ENCODE measurements around the gene CSH2.
"Not testable (repeated sequence)": the region's sequence is repeated elsewhere in the genome, so short reads cannot be mapped to it uniquely, and the experiment has no call there.

CSH2 gene

DNA sequence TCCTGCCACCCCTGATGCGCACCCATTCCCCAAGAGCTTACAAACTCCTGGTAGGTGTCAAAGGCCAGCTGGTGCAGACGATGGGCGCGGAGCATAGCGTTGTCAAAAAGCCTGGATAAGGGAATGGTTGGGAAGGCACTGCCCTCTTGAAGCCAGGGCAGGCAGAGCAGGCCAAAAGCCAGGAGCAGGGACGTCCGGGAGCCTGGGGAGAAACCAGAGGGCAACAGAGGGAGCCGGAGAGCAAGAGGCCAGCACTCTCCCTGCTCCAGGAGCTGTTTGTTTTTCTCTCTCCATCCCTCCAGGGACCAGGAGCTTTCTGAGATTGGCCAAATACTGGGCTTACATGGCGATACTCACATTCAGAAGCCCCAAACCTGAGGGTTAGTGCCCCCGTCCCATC lies 44.8 kb upstream of the CSH2 start:
- peaks cover 20% of the 10 kb centered on the region for H3F3A ChIP-seq (ENCODE audit: insufficient read depth)
- no peak overlapping the region for H3K9ac ChIP-seq (ENCODE audit: low read length)
- H3K4me2 ChIP-seq (ENCODE audit: low read depth, low read length, poor library complexity, severe bottlenecking): no peak overlapping the region
- H3K36me3 ChIP-seq (ENCODE audit: low read length): no peaks in the 10 kb centered on the region
- no peak overlapping the region for H3K27ac ChIP-seq (ENCODE audit: low read depth, low read length)
- no peaks in the 10 kb centered on the region for H3K79me2 ChIP-seq (ENCODE audit: insufficient read depth, low read length)
- TF ChIP-seq EZH2phosphoT487 (conservative IDR thresholded peaks at IDR 0.05; ENCODE audit: low read length): no peak
- TF ChIP-seq, protein P1, sequence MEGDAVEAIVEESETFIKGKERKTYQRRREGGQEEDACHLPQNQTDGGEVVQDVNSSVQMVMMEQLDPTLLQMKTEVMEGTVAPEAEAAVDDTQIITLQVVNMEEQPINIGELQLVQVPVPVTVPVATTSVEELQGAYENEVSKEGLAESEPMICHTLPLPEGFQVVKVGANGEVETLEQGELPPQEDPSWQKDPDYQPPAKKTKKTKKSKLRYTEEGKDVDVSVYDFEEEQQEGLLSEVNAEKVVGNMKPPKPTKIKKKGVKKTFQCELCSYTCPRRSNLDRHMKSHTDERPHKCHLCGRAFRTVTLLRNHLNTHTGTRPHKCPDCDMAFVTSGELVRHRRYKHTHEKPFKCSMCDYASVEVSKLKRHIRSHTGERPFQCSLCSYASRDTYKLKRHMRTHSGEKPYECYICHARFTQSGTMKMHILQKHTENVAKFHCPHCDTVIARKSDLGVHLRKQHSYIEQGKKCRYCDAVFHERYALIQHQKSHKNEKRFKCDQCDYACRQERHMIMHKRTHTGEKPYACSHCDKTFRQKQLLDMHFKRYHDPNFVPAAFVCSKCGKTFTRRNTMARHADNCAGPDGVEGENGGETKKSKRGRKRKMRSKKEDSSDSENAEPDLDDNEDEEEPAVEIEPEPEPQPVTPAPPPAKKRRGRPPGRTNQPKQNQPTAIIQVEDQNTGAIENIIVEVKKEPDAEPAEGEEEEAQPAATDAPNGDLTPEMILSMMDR (IDR thresholded peaks at IDR 0.05; ENCODE audit: insufficient read depth, low read length, poor library complexity, severe bottlenecking): no peak
- H3K27me3 ChIP-seq (ENCODE audit: low read length): no peaks in the 10 kb centered on the region
- H3K4me3 ChIP-seq (ENCODE audit: insufficient read depth, low read length, poor library complexity, severe bottlenecking): no peak overlapping the region
- H3K9me2 ChIP-seq (replicated peaks; ENCODE audit: insufficient read depth, low read length): no peaks in the 10 kb centered on the region
- no peak overlapping the region for H2AFZ ChIP-seq (ENCODE audit: low read depth, low read length, severe bottlenecking)
- no peaks in the 10 kb centered on the region for H4K20me1 ChIP-seq (ENCODE audit: low read depth, low read length)
- no peaks in the 10 kb centered on the region for H3K9me3 ChIP-seq (ENCODE audit: insufficient read depth, low read length)

DNA sequence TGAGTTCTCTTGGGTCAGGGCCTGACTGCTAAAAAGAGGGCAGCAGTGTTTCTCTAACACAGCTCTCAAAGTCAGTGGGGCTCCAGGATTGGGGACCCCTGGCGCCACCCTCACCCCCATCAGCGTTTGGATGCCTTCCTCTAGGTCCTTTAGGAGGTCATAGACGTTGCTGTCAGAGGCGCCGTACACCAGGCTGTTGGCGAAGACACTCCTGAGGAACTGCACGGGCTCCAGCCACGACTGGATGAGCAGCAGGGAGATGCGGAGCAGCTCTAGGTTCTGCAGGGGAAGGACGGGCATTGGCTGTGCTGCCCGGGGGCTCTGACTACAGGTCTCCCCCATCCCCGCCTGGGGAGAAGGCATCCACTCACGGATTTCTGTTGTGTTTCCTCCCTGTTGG lies 44.2 kb upstream of the CSH2 start:
- H2AFZ ChIP-seq (ENCODE audit: low read depth, low read length, severe bottlenecking): no peak overlapping the region
- no peak overlapping the region for H3K9ac ChIP-seq (ENCODE audit: low read length)
- peaks cover 16% of the 10 kb centered on the region for H3F3A ChIP-seq (ENCODE audit: insufficient read depth)
- no peaks in the 10 kb centered on the region for H3K27me3 ChIP-seq (ENCODE audit: low read length)
- H3K9me2 ChIP-seq (replicated peaks; ENCODE audit: insufficient read depth, low read length): no peaks in the 10 kb centered on the region
- no peak overlapping the region for H3K27ac ChIP-seq (ENCODE audit: low read depth, low read length)
- H4K20me1 ChIP-seq (ENCODE audit: low read depth, low read length): no peaks in the 10 kb centered on the region
- H3K9me3 ChIP-seq (ENCODE audit: insufficient read depth, low read length): no peaks in the 10 kb centered on the region
- TF ChIP-seq, protein P1 (IDR thresholded peaks at IDR 0.05; ENCODE audit: insufficient read depth, low read length, poor library complexity, severe bottlenecking): no peak
- no peak for TF ChIP-seq EZH2phosphoT487 (conservative IDR thresholded peaks at IDR 0.05; ENCODE audit: low read length)
- H3K36me3 ChIP-seq (ENCODE audit: low read length): no peaks in the 10 kb centered on the region
- H3K79me2 ChIP-seq (ENCODE audit: insufficient read depth, low read length): no peaks in the 10 kb centered on the region
- H3K4me3 ChIP-seq (ENCODE audit: insufficient read depth, low read length, poor library complexity, severe bottlenecking): no peak overlapping the region
- no peak overlapping the region for H3K4me2 ChIP-seq (ENCODE audit: low read depth, low read length, poor library complexity, severe bottlenecking)

DNA sequence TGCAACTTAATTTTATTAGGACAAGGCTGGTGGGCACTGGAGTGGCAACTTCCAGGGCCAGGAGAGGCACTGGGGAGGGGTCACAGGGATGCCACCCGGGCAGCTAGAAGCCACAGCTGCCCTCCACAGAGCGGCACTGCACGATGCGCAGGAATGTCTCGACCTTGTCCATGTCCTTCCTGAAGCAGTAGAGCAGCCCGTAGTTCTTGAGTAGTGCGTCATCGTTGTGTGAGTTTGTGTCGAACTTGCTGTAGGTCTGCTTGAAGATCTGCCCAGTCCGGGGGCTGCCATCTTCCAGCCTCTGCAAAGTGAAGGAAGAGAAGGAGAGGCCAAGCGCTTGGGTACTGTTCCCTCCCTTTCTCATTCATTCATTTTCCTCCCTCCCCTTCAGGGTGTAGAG lies 43.7 kb upstream of the CSH2 start:
- H2AFZ ChIP-seq (ENCODE audit: low read depth, low read length, severe bottlenecking); H3K9me3 ChIP-seq (ENCODE audit: insufficient read depth, low read length); H3K27me3 ChIP-seq (ENCODE audit: low read length); H3K4me2 ChIP-seq (ENCODE audit: low read depth, low read length, poor library complexity, severe bottlenecking); H3K9ac ChIP-seq (ENCODE audit: low read length); H3K36me3 ChIP-seq (ENCODE audit: low read length); H4K20me1 ChIP-seq (ENCODE audit: low read depth, low read length); H3K79me2 ChIP-seq (ENCODE audit: insufficient read depth, low read length); H3K9me2 ChIP-seq (replicated peaks; ENCODE audit: insufficient read depth, low read length); H3K4me3 ChIP-seq (ENCODE audit: insufficient read depth, low read length, poor library complexity, severe bottlenecking); H3K27ac ChIP-seq (ENCODE audit: low read depth, low read length): not testable (repeated sequence)
- H3F3A ChIP-seq (ENCODE audit: insufficient read depth): peaks cover 16% of the 10 kb centered on the region

DNA sequence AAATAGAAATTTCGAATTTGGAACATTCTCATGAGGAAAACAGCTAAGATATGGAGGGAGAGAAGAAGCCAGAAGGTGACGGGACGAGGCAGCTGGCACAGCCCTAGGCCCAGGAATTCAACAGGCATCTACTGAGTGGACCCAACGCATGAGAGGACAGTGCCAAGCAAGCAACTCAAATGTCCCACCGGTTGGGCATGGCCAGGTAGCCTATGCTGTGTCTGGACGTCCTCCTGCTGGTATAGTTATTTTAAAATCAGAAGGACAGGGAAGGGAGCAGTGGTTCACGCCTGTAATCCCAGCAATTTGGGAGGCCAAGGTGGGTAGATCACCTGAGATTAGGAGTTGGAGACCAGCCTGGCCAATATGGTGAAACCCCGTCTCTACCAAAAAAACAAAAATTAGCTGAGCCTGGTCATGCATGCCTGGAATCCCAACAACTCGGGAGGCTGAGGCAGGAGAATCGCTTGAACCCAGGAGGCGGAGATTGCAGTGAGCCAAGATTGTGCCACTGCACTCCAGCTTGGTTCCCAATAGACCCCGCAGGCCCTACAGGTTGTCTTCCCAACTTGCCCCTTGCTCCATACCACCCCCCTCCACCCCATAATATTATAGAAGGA lies 43.2 kb upstream of the CSH2 start:
- H3K9me3 ChIP-seq (ENCODE audit: insufficient read depth, low read length): no peaks in the 10 kb centered on the region
- no peak overlapping the region for H3K27ac ChIP-seq (ENCODE audit: low read depth, low read length)
- no peak overlapping the region for H3K4me2 ChIP-seq (ENCODE audit: low read depth, low read length, poor library complexity, severe bottlenecking)
- no peaks in the 10 kb centered on the region for H4K20me1 ChIP-seq (ENCODE audit: low read depth, low read length)
- no peak overlapping the region for H3K4me3 ChIP-seq (ENCODE audit: insufficient read depth, low read length, poor library complexity, severe bottlenecking)
- H3F3A ChIP-seq (ENCODE audit: insufficient read depth): peaks cover 16% of the 10 kb centered on the region
- H3K27me3 ChIP-seq (ENCODE audit: low read length): no peaks in the 10 kb centered on the region
- H3K9me2 ChIP-seq (replicated peaks; ENCODE audit: insufficient read depth, low read length): no peaks in the 10 kb centered on the region
- H3K9ac ChIP-seq (ENCODE audit: low read length): no peak overlapping the region
- H3K79me2 ChIP-seq (ENCODE audit: insufficient read depth, low read length): no peaks in the 10 kb centered on the region
- no peak overlapping the region for H2AFZ ChIP-seq (ENCODE audit: low read depth, low read length, severe bottlenecking)
- TF ChIP-seq EZH2phosphoT487 (conservative IDR thresholded peaks at IDR 0.05; ENCODE audit: low read length): no peak
- TF ChIP-seq, protein P1 (IDR thresholded peaks at IDR 0.05; ENCODE audit: insufficient read depth, low read length, poor library complexity, severe bottlenecking): no peak
- no peaks in the 10 kb centered on the region for H3K36me3 ChIP-seq (ENCODE audit: low read length)

DNA sequence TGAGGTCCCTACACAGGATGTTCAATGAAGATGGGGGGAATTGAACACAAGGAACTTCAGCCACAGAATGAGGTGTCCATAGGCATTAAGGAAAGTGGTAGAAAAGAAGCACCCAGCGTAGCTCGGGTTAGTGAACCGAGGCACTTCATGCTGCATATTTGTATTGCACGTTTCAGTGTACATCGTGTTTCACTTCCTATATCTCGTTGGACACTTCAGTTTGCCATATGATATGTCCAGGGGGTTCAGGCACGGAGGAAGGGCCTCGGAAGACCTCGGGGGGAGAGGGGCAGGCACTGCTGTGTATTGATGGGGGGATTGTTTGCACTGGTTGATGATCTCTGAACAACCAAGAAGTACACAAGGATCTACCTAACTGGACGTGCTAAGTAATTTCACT lies 42.3 kb upstream of the CSH2 start:
- H3K27me3 ChIP-seq (ENCODE audit: low read length); H2AFZ ChIP-seq (ENCODE audit: low read depth, low read length, severe bottlenecking); H3K27ac ChIP-seq (ENCODE audit: low read depth, low read length); H3K4me3 ChIP-seq (ENCODE audit: insufficient read depth, low read length, poor library complexity, severe bottlenecking); H3K9me3 ChIP-seq (ENCODE audit: insufficient read depth, low read length); H3K79me2 ChIP-seq (ENCODE audit: insufficient read depth, low read length); H3K9me2 ChIP-seq (replicated peaks; ENCODE audit: insufficient read depth, low read length); H3K36me3 ChIP-seq (ENCODE audit: low read length); H4K20me1 ChIP-seq (ENCODE audit: low read depth, low read length); H3K9ac ChIP-seq (ENCODE audit: low read length): not testable (repeated sequence)
- Histone ChIP-seq H3K4me2 (ENCODE audit: low read depth, low read length, poor library complexity, severe bottlenecking) (peak overlapping the region; percentile 22), H3F3A (ENCODE audit: insufficient read depth) (peaks cover 15% of the 10 kb centered on the region)
